CD4-positive, alpha-beta T cell (primary cell): Measurements from ENCODE around the gene DSC3. TPM values are rescaled to one million over a fixed set of nuclear protein-coding genes. Genes with fewer than 3 reads are reported as not detected.
"Not testable (repeated sequence)": the region's sequence is repeated elsewhere in the genome, so short reads cannot be mapped to it uniquely, and the experiment has no call there.

Experiments
- ATAC-seq: fragments of 200-7000 bp; cut with Tn5 transposase; one replicate; pipeline ENCODE4 v1.10.0; 2022; ENCODE audit warnings: mild to moderate bottlenecking; ENCODE audit not compliant: poor library complexity
- CTCF ChIA-PET: fragments of 350-600 bp; sonication (Branson Sonifier 250); formaldehyde crosslinking; loops from one replicate; lab custom pipeline; 2021; ENCODE audit warnings: antibody characterized with exemption, inconsistent platforms; lab: Charles Lee
- POLR2A ChIA-PET: fragments of 350-600 bp; sonication (Branson Sonifier 250); formaldehyde crosslinking; loops from one replicate; lab custom pipeline; 2021; ENCODE audit warnings: antibody characterized with exemption, inconsistent platforms; lab: Charles Lee
- DNase-seq, 14 experiments: peaks; one replicate each; pipeline ENCODE4 v3.0.0-alpha.2; 2013 to 2020; ENCODE audit warnings: mixed read lengths in 2 of 14
- H3K27ac ChIP-seq, 2 donors: one replicate each; pipeline versions ENCODE4 v1.5.1 to v1.7.0; 2013; ENCODE audit warnings: low read length in 2 of 2, low read depth in 1 of 2, mild to moderate bottlenecking in 1 of 2
- H3K27me3 ChIP-seq, 2 experiments: 1 replicate in 1 of 2; 2 replicates in 1 of 2; pipeline versions ENCODE4 v1.6.1 to v1.7.0; 2013; ENCODE audit warnings: low read length in 2 of 2, control low read depth in 1 of 2, mild to moderate bottlenecking in 1 of 2, moderate library complexity in 1 of 2; ENCODE audit not compliant: insufficient read depth in 2 of 2, control insufficient read depth in 1 of 2
- H3K36me3 ChIP-seq: one replicate; pipeline ENCODE4 v1.6.1; 2013; ENCODE audit warnings: low read length, control low read depth; ENCODE audit not compliant: insufficient read depth
- H3K4me1 ChIP-seq: one replicate; pipeline ENCODE4 v1.6.1; 2013; ENCODE audit warnings: low read length, control low read depth; ENCODE audit not compliant: insufficient read depth
- H3K4me3 ChIP-seq: one replicate; pipeline ENCODE4 v1.5.1; 2013; ENCODE audit warnings: mild to moderate bottlenecking, low read length, moderate library complexity
- H3K9me3 ChIP-seq, 2 experiments: 1 replicate in 1 of 2; 2 replicates in 1 of 2; pipeline versions ENCODE4 v1.6.1 to v1.7.0; 2013; ENCODE audit warnings: low read length in 2 of 2, mild to moderate bottlenecking in 2 of 2, control low read depth in 1 of 2, moderate library complexity in 1 of 2; ENCODE audit not compliant: control insufficient read depth in 1 of 2, insufficient read depth in 1 of 2
- H3K27ac Mint-ChIP-seq: one replicate; pipeline ENCODE4 v1.8.0; 2020; ENCODE audit warnings: mixed read lengths
- H3K27me3 Mint-ChIP-seq: one replicate; pipeline ENCODE4 v1.8.0; 2021; ENCODE audit warnings: mixed read lengths
- H3K36me3 Mint-ChIP-seq: one replicate; pipeline ENCODE4 v1.8.0; 2021; ENCODE audit warnings: low read depth, mixed read lengths
- H3K4me1 Mint-ChIP-seq: one replicate; pipeline ENCODE4 v1.8.0; 2021; ENCODE audit warnings: low read depth, mixed read lengths
- H3K4me3 Mint-ChIP-seq: one replicate; pipeline ENCODE4 v1.8.0; 2020; ENCODE audit warnings: mild to moderate bottlenecking, mixed read lengths
- H3K9me3 Mint-ChIP-seq: one replicate; pipeline ENCODE4 v1.8.0; 2020; ENCODE audit warnings: mixed read lengths
- intact Hi-C, 2 experiments: fragments of 100-400 bp; cut with DNase I in 1 of 2; cut with micrococcal nuclease in 1 of 2; formaldehyde crosslinking; loops; one replicate each; pipeline versions ENCODE4 v1.15.1 to v1.9.0; 2023 to 2025; cut with DNase I, micrococcal nuclease
- total RNA-seq, 174 experiments: library from RNA in 2 of 174; stranded (reverse) in 2 of 174; gene quantifications; one replicate each; pipeline ENCODE4 v1.2.3 and lab custom pipeline; 2021 to 2026
- TF ChIP-seq, protein P1 (sequence below): fragments of 200-600 bp; IDR thresholded peaks from one replicate; pipeline ENCODE4 v1.8.0; 2022; ENCODE audit warnings: antibody characterized with exemption, mild to moderate bottlenecking

DSC3 gene
- total RNA-seq, 2 experiments from 2014 or later, result not detected

- DNase-seq (no peak), ATAC-seq (no peak)
- TF ChIP-seq, protein P1, sequence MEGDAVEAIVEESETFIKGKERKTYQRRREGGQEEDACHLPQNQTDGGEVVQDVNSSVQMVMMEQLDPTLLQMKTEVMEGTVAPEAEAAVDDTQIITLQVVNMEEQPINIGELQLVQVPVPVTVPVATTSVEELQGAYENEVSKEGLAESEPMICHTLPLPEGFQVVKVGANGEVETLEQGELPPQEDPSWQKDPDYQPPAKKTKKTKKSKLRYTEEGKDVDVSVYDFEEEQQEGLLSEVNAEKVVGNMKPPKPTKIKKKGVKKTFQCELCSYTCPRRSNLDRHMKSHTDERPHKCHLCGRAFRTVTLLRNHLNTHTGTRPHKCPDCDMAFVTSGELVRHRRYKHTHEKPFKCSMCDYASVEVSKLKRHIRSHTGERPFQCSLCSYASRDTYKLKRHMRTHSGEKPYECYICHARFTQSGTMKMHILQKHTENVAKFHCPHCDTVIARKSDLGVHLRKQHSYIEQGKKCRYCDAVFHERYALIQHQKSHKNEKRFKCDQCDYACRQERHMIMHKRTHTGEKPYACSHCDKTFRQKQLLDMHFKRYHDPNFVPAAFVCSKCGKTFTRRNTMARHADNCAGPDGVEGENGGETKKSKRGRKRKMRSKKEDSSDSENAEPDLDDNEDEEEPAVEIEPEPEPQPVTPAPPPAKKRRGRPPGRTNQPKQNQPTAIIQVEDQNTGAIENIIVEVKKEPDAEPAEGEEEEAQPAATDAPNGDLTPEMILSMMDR, result no peak
- H3K27ac Mint-ChIP-seq, result no peak overlapping the region
- ChIA-PET POLR2A (no interaction called here), CTCF (no interaction called here)
- H3K27me3 Mint-ChIP-seq, result peaks cover 52% of the 10 kb centered on the region
- H3K4me1 ChIP-seq, result no peaks in the 10 kb centered on the region
- H3K27ac ChIP-seq, result no peak overlapping the region
- peaks cover 6% of the 10 kb centered on the region for H3K4me1 Mint-ChIP-seq
- intact Hi-C loops, result no loop called here
- H3K9me3 ChIP-seq, result peaks cover 0 to 24% of the 10 kb centered on the region in 2 experiments
- no peaks in the 10 kb centered on the region for H3K36me3 Mint-ChIP-seq
- H3K27me3 ChIP-seq, result peaks cover 19 to 31% of the 10 kb centered on the region in 2 experiments
- H3K4me3 ChIP-seq, result no peak overlapping the region
- H3K9me3 Mint-ChIP-seq, result peaks cover 4% of the 10 kb centered on the region
- no peak overlapping the region for H3K4me3 Mint-ChIP-seq
- no peaks in the 10 kb centered on the region for H3K36me3 ChIP-seq
Observed at GRCh38 chr18:31040686-31041270, 1.8 kb downstream of the DSC3 start.

GRCh38 chr18:31039426-31039825, 3.1 kb downstream of the DSC3 start:
- H3K4me3 ChIP-seq, result no peak overlapping the region
- intact Hi-C loops, result no loop called here
- Mint-ChIP-seq H3K36me3 (no peaks in the 10 kb centered on the region), H3K9me3 (peaks cover 4% of the 10 kb centered on the region), H3K4me3 (no peak overlapping the region), H3K4me1 (peaks cover 6% of the 10 kb centered on the region), H3K27ac (no peak overlapping the region), H3K27me3 (peaks cover 47% of the 10 kb centered on the region)
- POLR2A ChIA-PET, result no interaction called here
- DNase-seq, result no peak
- no peaks in the 10 kb centered on the region for H3K36me3 ChIP-seq
- peaks cover 0 to 24% of the 10 kb centered on the region in 2 experiments for H3K9me3 ChIP-seq
- peaks cover 19 to 31% of the 10 kb centered on the region in 2 experiments for H3K27me3 ChIP-seq
- TF ChIP-seq, protein P1, result no peak
- H3K4me1 ChIP-seq, result no peaks in the 10 kb centered on the region
- ATAC-seq, result no peak
- CTCF ChIA-PET, result no interaction called here
- no peak overlapping the region for H3K27ac ChIP-seq

DNA sequence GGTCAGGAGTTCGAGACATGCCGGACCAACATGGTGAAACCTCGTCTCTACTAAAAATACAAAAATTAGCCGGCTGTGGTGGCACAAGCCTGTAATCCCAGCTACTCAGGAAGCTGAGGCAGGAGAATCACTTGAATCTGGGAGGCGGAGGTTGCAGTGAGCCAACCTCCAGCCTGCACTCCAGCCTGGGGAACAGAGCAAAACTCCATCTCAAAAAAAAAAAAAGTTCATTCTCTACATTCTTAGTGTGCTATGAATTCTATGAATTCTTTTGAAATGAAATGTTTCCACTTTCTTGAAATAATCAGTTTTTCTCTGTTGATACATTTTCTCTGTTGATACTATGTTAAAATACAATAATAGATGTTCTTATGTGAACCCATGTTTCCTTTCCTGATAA, 4.9 kb downstream of the DSC3 start:
- Histone ChIP-seq H3K9me3 (peaks cover 0 to 24% of the 10 kb centered on the region in 2 experiments), H3K27me3 (peaks cover 15 to 16% of the 10 kb centered on the region in 2 experiments)
- CTCF ChIA-PET, H3K4me1 Mint-ChIP-seq, H3K36me3 ChIP-seq, H3K4me3 ChIP-seq, H3K27ac Mint-ChIP-seq, H3K4me3 Mint-ChIP-seq, H3K9me3 Mint-ChIP-seq, H3K27ac ChIP-seq, DNase-seq, ATAC-seq, H3K4me1 ChIP-seq, POLR2A ChIA-PET, intact Hi-C loops, H3K36me3 Mint-ChIP-seq: not testable (repeated sequence)
- peaks cover 33% of the 10 kb centered on the region for H3K27me3 Mint-ChIP-seq

- POLR2A ChIA-PET, result no interaction called here
- intact Hi-C loops, result no loop called here
- ATAC-seq (no peak), DNase-seq (no peak)
- no peaks in the 10 kb centered on the region for H3K36me3 ChIP-seq
- H3K27ac ChIP-seq, result no peak overlapping the region
- H3K4me3 Mint-ChIP-seq, result no peak overlapping the region
- H3K9me3 Mint-ChIP-seq, result no peaks in the 10 kb centered on the region
- no peak overlapping the region for H3K27ac Mint-ChIP-seq
- H3K4me3 ChIP-seq, result no peak overlapping the region
- peaks cover 5% of the 10 kb centered on the region for H3K27me3 Mint-ChIP-seq
- no peaks in the 10 kb centered on the region for H3K27me3 ChIP-seq
- H3K36me3 Mint-ChIP-seq, result no peaks in the 10 kb centered on the region
- CTCF ChIA-PET, result no interaction called here
- peaks cover 0 to 11% of the 10 kb centered on the region in 2 experiments for H3K9me3 ChIP-seq
- TF ChIP-seq, protein P1, result no peak
- H3K4me1 ChIP-seq, result no peaks in the 10 kb centered on the region
- no peaks in the 10 kb centered on the region for H3K4me1 Mint-ChIP-seq
Observed at GRCh38 chr18:31034541-31034940, 8.0 kb downstream of the DSC3 start.
